Gastroesophageal sphincter (tissue), 4 donors: ENCODE measurements around the gene F5. TPM values are rescaled to one million over a fixed set of nuclear protein-coding genes. Genes with fewer than 3 reads are reported as not detected.

ENCODE experiments used
- ATAC-seq: fragments of 150-250 bp; one replicate; pipeline ENCODE4 v1.9.1; 2016; ENCODE audit warnings: mild to moderate bottlenecking, moderate library complexity
- H3K27ac ChIP-seq, 4 donors: fragments of 200-600 bp; sonication (generic) in 3 of 4; 1 replicate in 3 of 4; 2 replicates in 1 of 4; pipeline ENCODE4 v1.5.1; 2016 to 2019
- H3K27me3 ChIP-seq: fragments of 200-600 bp; sonication (generic); one replicate; pipeline ENCODE4 v1.5.1; 2019
- H3K36me3 ChIP-seq, 2 donors: fragments of 200-600 bp; sonication (generic); one replicate each; pipeline ENCODE4 v1.5.1; 2019; ENCODE audit warnings: control low read depth in 1 of 2
- H3K4me1 ChIP-seq, 3 donors: fragments of 200-600 bp; sonication (generic); 1 replicate in 2 of 3; 2 replicates in 1 of 3; pipeline ENCODE4 v1.5.1; 2016 to 2019; ENCODE audit warnings: control low read depth in 2 of 3
- H3K4me3 ChIP-seq, 2 donors: fragments of 200-600 bp; sonication (generic); one replicate each; pipeline ENCODE4 v1.5.1; 2019; ENCODE audit warnings: mild to moderate bottlenecking in 1 of 2, moderate library complexity in 1 of 2
- H3K9me3 ChIP-seq, 3 donors: fragments of 200-600 bp; sonication (generic); one replicate each; pipeline ENCODE4 v1.5.1; 2017 to 2019; ENCODE audit warnings: control low read depth in 2 of 3
- CTCF ChIP-seq, 4 experiments: fragments of 200-600 bp in 2 of 4; fragments of 450-650 bp in 2 of 4; sonication (generic) in 1 of 4; IDR thresholded peaks; one replicate each; pipeline ENCODE4 v1.5.1; 2017 to 2019; ENCODE audit warnings: antibody characterized with exemption in 4 of 4, mild to moderate bottlenecking in 2 of 4, moderate library complexity in 2 of 4
- EP300 ChIP-seq: sonication (generic); formaldehyde crosslinking; IDR thresholded peaks from one replicate; pipeline ENCODE4 v1.6.1; 2017; ENCODE audit warnings: antibody characterized with exemption, mild to moderate bottlenecking
- POLR2A ChIP-seq, 2 donors: fragments of 450-650 bp; IDR thresholded peaks; one replicate each; pipeline ENCODE4 v1.6.1; 2017; ENCODE audit warnings: antibody characterized with exemption in 2 of 2, mild to moderate bottlenecking in 2 of 2, moderate library complexity in 1 of 2
- POLR2AphosphoS5 ChIP-seq: sonication (generic); formaldehyde crosslinking; IDR thresholded peaks from one replicate; pipeline ENCODE4 v1.6.1; 2017; ENCODE audit warnings: antibody characterized with exemption
- WGBS, 2 donors: methylation state at CpG; one replicate each; pipeline ENCODE4 v1.1.5; 2018; ENCODE audit warnings: low coverage in 1 of 2; 5-methylcytosine and 5-hydroxymethylcytosine counted together
- total RNA-seq, 4 donors: library from RNA; depleted of rRNA; stranded (reverse); fragments of >200 nt; gene quantifications; one replicate each; pipeline ENCODE4 v1.1.0, GENCODE V29; 2016

F5 gene
- total RNA-seq, 4 donors from 2014 or later: 0.12 to 3.5 (median 0.42) TPM; not detected in 1

DNA sequence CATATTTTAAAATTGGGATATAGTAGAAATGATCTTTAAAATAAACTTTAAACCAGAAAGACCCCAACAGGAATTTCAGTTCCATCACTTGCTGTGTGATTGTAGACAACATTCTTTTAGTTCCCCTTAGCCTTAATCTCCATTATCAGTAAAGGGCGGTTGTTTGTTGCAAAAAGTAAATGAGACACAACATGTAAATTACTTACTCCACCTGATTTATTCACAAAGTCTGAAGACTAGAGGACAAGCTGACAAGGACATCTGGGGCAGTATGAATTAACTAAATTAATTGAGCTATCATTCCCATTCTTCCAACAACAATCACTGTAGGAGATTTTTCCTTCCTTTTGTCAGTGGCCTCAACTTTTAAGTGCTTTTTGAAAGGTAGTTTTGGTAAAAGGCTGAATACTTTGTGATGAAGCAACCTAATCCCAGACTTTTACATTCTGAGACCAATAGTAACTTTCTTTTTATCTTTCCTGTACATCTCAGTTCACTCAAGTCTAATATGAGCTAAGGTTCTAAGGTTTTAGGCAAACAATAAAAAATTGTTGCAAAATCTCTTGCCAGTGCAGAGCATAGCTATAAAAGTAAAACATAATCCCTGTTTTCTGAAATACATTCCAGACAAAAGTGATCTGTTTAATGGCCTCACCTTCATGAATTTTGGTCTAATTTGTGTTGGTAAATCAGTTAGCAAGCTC is 106.8 kb downstream of the F5 start:
- no peaks in the 10 kb centered on the region for H3K9me3 ChIP-seq
- TF ChIP-seq EP300 (no peak), CTCF (IDR thresholded peaks at IDR 0.05) (no peak), POLR2A (IDR thresholded peaks at IDR 0.05) (no peak), POLR2AphosphoS5 (no peak)
- no peak for ATAC-seq
- peaks cover 0 to 35% (median 0%) of the 10 kb centered on the region in 3 donors for H3K4me1 ChIP-seq
- H3K4me3 ChIP-seq: no peak overlapping the region
- H3K27me3 ChIP-seq: no peaks in the 10 kb centered on the region
- 71 to 95% methylated on average over 1 of the region's 1 CpG for WGBS, 2 donors
- peaks cover 0 to 23% of the 10 kb centered on the region in 2 donors for H3K36me3 ChIP-seq
- H3K27ac ChIP-seq: no peak overlapping the region

DNA sequence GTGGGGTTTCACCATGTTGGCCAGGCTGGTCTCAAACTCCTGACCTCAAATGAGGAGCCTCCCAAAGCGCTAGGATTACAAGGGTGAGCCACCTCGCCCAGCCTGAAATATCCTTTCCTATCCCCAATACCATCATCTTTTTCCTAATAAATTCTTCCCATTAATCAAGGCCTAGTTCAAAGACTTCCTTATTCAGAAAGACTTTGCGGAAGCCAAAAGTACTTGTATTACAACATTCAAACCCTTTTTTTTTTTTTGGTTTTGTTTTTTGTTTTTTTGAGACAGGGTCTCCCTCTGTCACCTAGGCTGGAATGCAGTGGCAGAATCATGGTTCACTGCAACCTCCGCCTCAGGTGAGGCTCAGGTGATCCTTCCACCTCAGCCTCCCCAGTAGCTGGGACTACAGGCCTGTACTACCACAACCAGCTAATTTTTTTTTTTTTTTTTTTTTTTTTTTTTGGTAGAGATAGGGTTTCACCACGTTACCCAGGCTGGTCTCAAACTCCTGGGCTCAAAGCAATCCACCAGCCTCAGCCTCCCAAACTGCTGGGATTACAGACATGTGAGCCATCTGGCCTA is 108.1 kb downstream of the F5 start:
- WGBS, 2 donors: 98 to 100% methylated on average over 1 to 3 of the region's 5 CpGs
- Histone ChIP-seq H3K36me3 (peaks cover 0 to 23% of the 10 kb centered on the region in 2 donors), H3K9me3 (no peaks in the 10 kb centered on the region), H3K4me3 (no peak overlapping the region), H3K27me3 (no peaks in the 10 kb centered on the region), H3K4me1 (peaks cover 0 to 22% (median 0%) of the 10 kb centered on the region in 3 donors), H3K27ac (no peak overlapping the region)
- TF ChIP-seq CTCF (IDR thresholded peaks at IDR 0.05) (no peak), POLR2A (IDR thresholded peaks at IDR 0.05) (no peak), EP300 (no peak), POLR2AphosphoS5 (no peak)
- ATAC-seq: no peak

- TF ChIP-seq POLR2AphosphoS5 (no peak), POLR2A (IDR thresholded peaks at IDR 0.05) (no peak), EP300 (no peak), CTCF (IDR thresholded peaks at IDR 0.05) (no peak)
- H3K9me3 ChIP-seq: no peaks in the 10 kb centered on the region
- no peaks in the 10 kb centered on the region for H3K27me3 ChIP-seq
- H3K36me3 ChIP-seq: peaks cover 0 to 23% of the 10 kb centered on the region in 2 donors
- H3K4me1 ChIP-seq: peaks cover 0 to 7% (median 0%) of the 10 kb centered on the region in 3 donors
- ATAC-seq: no peak
- no peak overlapping the region for H3K4me3 ChIP-seq
- WGBS, 2 donors: 22 to 61% methylated on average over 2 to 3 of the region's 3 CpGs
- no peak overlapping the region for H3K27ac ChIP-seq
Measured at GRCh38 chr1:169475806-169476387, 110.4 kb downstream of the F5 start.

DNA sequence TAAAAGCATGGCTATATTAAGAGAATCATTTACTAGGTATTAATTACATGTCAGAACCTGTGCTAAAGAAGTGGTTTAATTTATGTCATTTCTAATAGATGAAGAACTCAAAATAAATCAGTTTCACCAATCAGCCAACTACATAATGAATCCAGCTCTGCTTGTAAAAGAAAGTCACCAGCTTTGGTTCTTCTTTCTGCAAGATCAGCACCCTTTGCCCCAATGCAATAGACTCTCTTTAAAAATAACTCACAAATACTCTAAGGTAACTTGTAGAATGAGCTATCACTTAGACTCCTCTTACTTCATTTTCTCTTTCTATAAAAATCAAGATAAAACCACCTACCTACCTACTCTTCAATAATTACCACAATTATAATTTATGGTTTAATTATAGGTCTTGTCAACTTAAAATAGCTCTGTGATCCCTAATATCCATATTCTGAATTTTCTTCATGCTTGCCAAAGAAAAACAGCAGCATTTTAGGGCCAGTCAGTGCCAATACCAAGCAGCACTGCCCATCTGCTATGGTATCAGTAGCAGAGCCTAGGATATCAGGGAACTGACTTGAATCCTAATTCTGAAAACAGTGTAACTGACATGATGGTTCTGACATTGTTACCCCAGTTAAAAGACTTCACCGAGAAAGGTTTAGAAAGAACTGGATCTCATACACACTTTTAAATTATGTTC is 111.8 kb downstream of the F5 start:
- Histone ChIP-seq H3K27me3 (no peaks in the 10 kb centered on the region), H3K4me1 (peaks cover 0 to 3% (median 0%) of the 10 kb centered on the region in 3 donors), H3K27ac (no peak overlapping the region), H3K36me3 (peaks cover 0 to 30% of the 10 kb centered on the region in 2 donors), H3K9me3 (no peaks in the 10 kb centered on the region), H3K4me3 (no peak overlapping the region)
- WGBS, 2 donors: 90 to 100% methylated on average over 1 of the region's 1 CpG
- no peak for ATAC-seq
- no peak for TF ChIP-seq CTCF (IDR thresholded peaks at IDR 0.05)
- no peak for TF ChIP-seq EP300
- no peak for TF ChIP-seq POLR2A (IDR thresholded peaks at IDR 0.05)
- TF ChIP-seq POLR2AphosphoS5: no peak
